ENCODE results near the gene TP53TG3C. TPM values are rescaled to one million over a fixed set of nuclear protein-coding genes. Genes with fewer than 3 reads are reported as not detected.
"Not testable (repeated sequence)": the region's sequence is repeated elsewhere in the genome, so short reads cannot be mapped to it uniquely, and the experiment has no call there.

TP53TG3C gene
- total RNA-seq (2014; rRNA removed; shearing (Covaris generic)) = not detected in 2 replicates

GRCh38 chr16:33193926-33194325 is at the start of gene TP53TG3C:
TSS of gene TP53TG3C (plus strand) at chr16:33194226. CDS start at chr16:33194294, 68 bp downstream.
- not testable (repeated sequence) for DNase-seq (ENCODE audit: low spot score)

Small RNA genes lying within 50 kb of the gene (small RNA-seq; reads per million reads assigned to genes)
- not detected for gene AC138869.1

Other genes starting within 250 kb of the TP53TG3C start
- not detected in 2 replicates for gene TP53TG3E, start 110.1 kb downstream of the TP53TG3C start, total RNA-seq (2014; rRNA removed; shearing (Covaris generic))
- not detected in 2 replicates for gene TP53TG3B, start 166.6 kb downstream of the TP53TG3C start, total RNA-seq (2014; rRNA removed; shearing (Covaris generic))

All from HT-29 (cell line).